Stimulated activated CD4-positive, alpha-beta T cell treated with anti-CD3 and anti-CD28 coated beads, TNF-alpha, amount 100 ng/mL, for 1 hour (primary cell): ENCODE results near the gene UNC13C.
"Not testable (repeated sequence)": the region's sequence is repeated elsewhere in the genome, so short reads cannot be mapped to it uniquely, and the experiment has no call there.

Experiments used
- DNase-seq, 3 donors: peaks; one replicate each; pipeline ENCODE4 v3.0.0-alpha.2; 2020; ENCODE audit warnings: low read depth in 3 of 3, low spot score in 1 of 3

The UNC13C gene

GRCh38 chr15:53978253-53978906 is at the start of gene UNC13C:
TSS of gene UNC13C (plus strand) at chr15:53978441. CDS start at chr15:54012904, 34,463 bp downstream.
- no peak for DNase-seq

- no peak for DNase-seq
Observed at GRCh38 chr15:53936137-53936536, 42.1 kb upstream of the UNC13C start.

DNA sequence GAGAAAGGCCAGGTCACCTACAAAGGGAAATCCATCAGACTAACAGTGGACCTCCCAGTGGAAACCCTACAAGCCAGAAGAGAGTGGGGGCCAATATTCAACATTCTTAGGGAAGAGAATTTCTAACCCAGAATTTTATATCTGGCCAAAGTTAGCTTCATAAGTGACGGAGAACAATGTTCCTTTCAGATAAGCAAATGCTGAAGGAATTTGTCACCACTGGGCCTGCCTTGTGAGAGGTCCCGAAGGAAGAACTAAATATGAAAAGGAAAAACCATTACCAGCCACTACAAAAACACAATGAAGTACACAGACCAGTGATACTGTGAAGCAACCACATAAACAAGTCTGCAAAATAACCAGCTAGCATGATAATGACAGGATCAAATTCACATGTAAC is 40.6 kb upstream of the UNC13C start:
- DNase-seq: not testable (repeated sequence)

DNA sequence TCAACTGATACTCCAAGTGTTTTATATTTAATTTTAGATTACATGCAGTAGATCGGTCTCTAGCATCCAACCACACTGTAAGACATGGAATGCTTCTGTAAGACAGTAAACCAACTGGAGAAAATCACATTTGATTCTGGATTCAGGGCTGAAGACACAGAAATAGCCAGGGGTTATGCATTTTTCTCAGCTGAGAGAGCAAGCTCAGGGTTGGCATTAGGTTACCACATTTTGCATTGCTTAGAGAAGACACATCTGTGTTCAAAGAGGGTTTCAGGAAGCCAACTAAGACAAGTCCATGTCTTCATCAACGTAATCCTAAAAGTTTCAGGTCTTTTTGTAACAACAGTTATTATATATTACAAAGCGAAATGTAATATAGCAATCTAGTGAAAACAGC is 27.7 kb upstream of the UNC13C start:
- DNase-seq: no peak

DNA sequence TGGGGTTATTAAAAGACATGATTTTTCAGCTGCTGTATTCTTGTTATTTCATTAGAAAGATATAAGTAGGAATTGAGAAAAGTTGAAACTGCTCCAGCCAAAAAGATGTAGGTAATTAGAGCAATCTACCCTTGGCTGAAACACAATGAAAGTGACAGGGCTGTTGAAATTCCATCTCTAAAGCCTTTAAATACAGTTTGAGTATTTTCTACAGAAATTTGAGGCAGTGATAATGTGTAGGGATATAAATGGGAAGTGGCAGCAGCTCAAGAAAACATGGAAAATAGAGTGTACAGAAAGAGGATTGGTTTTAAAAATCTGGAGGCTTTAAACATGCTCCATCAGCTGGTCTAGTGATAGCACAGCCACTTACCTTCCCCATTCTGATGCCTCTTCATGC is 22.8 kb upstream of the UNC13C start:
- DNase-seq: no peak

GRCh38 chr15:53962646-53963561 is 15.3 kb upstream of the UNC13C start:
- no peak for DNase-seq

- DNase-seq: no peak
Observed at GRCh38 chr15:53963801-53964200, 14.4 kb upstream of the UNC13C start.

DNA sequence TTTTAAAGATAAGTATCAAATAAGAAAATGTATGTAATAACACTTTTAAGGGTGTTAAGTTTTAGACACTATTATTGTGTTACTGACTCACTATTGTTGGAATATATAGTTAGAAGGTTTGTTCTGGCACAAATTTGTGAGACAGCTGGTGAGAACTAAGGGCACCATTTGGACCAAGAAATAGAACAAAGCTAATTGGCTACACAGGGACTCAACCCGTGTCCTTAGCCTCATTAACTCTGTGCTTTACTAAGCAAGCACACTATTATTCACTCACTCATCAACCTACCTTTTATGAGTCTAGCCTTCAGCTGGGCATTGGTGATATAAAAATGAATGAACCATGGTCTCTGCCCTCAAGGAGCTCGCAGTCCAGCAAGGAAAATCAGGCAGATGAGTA is 4.1 kb upstream of the UNC13C start:
- no peak for DNase-seq

DNA sequence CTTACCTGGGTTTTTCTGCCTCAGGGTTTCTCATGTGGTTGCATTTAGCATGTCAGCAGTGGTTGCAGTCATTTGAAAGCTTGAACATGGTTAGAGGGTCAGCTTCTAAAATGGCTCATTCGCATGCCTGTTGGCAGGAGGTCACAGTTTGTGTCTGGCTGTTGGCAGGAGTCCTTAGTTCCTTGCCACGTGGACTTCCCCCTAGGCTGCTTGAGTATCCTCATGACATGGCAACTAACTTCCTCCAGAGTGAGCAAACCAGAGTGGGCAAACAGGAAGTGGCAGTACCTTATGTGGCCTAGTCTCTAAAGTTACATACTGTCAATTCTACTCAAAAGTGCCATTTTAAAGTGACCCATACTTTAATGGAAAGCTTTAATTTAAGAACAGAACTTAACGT is 3.4 kb upstream of the UNC13C start:
- DNase-seq: no peak

GRCh38 chr15:53976844-53977392 is 1.3 kb upstream of the UNC13C start:
- no peak for DNase-seq

DNA sequence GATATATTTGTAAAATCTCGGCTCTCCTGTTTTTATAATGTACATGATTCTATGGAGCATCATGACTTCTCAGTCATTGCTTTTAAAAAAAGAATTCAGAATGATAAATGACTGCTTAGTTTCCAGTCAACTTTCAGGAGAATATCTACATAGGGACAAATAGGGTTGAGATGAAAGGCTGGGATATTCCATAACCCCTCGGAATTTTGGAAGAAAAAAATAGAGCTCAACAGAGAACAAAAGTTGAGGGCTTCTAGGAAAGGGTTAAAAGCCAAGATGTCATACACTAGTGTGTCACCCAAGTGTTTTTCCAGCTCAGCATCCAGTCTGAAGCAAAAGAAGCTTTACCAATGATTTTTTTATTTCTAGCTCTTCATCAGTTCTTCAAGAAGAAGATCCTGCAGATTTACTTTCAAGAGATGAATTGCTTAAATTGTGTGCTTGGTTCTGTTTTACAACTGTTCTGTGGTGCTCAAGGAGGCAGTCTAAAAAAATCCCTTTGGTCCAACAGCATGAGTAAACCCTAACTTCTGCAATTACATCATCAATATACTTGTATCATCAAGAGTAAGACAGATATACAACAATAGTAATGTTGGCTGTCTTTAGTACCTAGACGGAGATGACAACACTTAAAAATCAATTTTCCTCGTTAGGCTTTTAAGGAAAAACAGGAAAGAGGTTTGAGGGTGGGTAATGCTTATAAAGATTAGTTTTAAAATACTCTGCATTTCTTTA is 979 bp downstream of the UNC13C start:
- DNase-seq: no peak

DNA sequence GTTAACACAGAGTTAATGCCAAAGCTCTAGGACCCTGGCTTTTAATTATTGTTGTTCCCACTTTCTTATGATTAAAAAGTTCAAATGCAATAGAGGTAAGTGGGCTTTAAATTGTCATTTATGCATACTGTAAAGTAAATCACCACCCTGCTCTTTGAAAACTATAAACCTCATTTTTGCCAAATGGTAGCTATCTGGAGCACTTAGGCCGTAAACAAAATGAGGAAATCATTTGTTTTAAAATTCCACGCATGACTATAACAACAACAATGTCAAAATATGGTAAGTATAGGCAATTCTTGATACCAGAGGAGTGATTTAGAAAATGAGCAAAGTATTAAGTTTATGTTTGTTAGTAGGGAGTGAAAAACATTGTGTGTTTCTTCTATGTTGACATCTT is 1.8 kb downstream of the UNC13C start:
- DNase-seq: no peak

GRCh38 chr15:53982071-53982680 is 3.9 kb downstream of the UNC13C start:
- DNase-seq: no peak

GRCh38 chr15:53982876-53983275 is 4.6 kb downstream of the UNC13C start:
- no peak for DNase-seq

GRCh38 chr15:53984221-53984620 is 6.0 kb downstream of the UNC13C start:
- DNase-seq: no peak

DNA sequence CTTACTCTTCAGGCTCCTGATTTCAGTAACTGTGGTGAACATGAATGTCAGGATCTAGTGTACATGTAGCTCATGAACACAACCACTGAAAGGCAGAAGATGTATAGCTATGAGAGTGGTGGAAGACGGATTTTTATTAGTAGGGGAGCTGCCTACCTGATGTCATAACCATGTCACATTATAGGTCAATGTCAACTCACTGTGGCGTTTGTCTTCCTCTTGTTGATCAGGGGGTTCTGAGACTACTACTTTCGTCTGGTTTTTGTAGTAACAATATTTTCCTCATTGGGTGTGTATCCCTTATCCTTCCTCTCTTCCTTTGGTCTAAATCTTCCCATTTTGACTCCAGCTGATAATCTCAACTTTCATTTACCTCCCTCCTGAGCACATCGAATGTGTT is 7.3 kb downstream of the UNC13C start:
- DNase-seq: no peak

DNA sequence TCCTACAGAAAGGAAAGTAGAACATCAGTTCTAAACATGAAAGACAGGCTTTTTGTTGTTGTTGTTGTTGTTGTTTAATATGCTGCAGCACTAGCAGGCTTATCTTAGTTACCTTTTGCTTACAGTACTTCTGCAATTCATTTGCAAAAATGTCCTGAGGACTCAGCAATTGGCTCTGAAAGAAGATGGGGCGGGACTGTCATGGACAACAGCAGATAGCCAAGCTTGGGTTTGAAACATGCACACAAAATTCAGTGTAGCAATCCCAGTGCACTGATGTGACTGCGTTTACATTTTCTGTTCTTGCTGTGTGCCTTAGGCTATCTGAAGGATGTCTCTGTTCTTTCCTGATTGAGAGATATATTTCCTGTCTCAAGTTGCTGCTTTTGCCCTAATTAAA is 9.2 kb downstream of the UNC13C start:
- no peak for DNase-seq

GRCh38 chr15:54007256-54007655 is 29.0 kb downstream of the UNC13C start:
- DNase-seq: no peak

DNA sequence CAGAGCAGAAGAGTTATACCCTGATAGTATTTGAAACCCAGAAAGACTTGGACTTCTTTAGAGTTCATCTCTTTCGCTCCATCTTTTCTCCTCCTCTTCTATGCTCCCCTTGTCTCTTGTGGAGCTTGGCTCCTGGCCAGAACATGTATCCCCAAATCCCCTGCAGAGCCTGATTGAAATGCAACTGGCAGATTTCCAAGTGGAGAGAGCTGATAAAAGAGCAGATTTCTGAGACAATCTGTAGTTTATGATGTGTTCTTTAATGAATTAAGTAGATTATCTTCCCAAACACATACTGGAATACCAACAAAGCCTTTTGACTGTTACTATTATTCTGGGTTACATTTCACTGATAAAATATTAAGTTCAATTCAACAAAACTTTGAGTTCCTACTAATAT is 33.4 kb downstream of the UNC13C start:
- no peak for DNase-seq

- no peak for DNase-seq
Observed at GRCh38 chr15:54014067-54014655, 35.9 kb downstream of the UNC13C start.

DNA sequence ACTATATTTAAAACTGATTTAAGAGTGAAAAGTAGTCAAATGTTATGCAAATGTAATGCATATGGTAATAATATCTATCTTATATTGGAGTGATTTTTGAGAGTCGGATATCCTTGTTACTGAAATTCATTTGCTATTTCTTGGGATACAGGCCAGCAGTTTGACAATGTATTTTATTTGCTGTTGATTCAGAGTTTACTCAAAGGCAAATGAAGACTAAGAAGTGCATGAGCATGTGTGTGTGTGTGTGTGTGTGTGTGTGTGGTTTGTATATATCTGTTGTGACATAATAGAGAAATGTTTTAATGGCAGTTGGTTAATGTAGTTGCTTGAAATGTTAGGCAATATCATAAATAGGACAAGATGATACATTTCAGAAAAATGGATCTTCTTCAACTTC is 39.0 kb downstream of the UNC13C start:
- DNase-seq: no peak
